C4-2B (cell line): Measurements from ENCODE around the gene AACS.

ENCODE experiments used
- ZFX ChIP-seq: fragments of 450-650 bp; IDR thresholded peaks from 2 replicates; pipeline ENCODE4 v1.6.1; 2017
- TF ChIP-seq, protein P1 (sequence below): fragments of 450-650 bp; conservative IDR thresholded peaks from 2 replicates; pipeline ENCODE4 v1.5.1; 2017; ENCODE audit warnings: mild to moderate bottlenecking

- TF ChIP-seq, protein P1, sequence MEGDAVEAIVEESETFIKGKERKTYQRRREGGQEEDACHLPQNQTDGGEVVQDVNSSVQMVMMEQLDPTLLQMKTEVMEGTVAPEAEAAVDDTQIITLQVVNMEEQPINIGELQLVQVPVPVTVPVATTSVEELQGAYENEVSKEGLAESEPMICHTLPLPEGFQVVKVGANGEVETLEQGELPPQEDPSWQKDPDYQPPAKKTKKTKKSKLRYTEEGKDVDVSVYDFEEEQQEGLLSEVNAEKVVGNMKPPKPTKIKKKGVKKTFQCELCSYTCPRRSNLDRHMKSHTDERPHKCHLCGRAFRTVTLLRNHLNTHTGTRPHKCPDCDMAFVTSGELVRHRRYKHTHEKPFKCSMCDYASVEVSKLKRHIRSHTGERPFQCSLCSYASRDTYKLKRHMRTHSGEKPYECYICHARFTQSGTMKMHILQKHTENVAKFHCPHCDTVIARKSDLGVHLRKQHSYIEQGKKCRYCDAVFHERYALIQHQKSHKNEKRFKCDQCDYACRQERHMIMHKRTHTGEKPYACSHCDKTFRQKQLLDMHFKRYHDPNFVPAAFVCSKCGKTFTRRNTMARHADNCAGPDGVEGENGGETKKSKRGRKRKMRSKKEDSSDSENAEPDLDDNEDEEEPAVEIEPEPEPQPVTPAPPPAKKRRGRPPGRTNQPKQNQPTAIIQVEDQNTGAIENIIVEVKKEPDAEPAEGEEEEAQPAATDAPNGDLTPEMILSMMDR, result no peak
- no peak for TF ChIP-seq ZFX
Measured at GRCh38 chr12:125129179-125129571, 63.9 kb downstream of the AACS start.
